ENCODE measurements around the gene VAMP2.

The VAMP2 gene

DNA sequence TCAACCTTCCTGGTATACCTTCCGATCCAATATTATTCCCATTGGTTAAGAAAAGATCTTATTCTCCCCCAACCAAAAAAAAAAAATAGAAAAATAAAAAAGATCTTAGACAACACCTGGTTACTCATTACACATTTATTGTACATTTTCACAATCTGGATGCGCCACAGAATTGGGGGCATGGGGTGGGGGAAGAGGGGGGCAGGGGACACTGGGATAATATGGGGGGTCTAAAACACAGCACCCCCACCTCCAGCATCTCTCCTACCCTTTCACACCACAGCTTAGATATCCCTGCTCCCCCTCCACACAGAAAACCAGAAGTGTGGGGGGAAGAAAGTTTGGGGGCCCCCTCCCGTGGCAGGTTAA, 3.7 kb downstream of the VAMP2 start:
- Histone ChIP-seq H3K9me3 (ENCODE audit: control insufficient read depth, low read length) (no peaks in the 10 kb centered on the region), H3K4me2 (ENCODE audit: low read length) (peak overlapping the region; percentile 50), H3K4me1 (peaks cover 32% of the 10 kb centered on the region), H3K36me3 (ENCODE audit: control insufficient read depth, insufficient read depth, low read length) (no peaks in the 10 kb centered on the region), H3K79me2 (peaks cover 37% of the 10 kb centered on the region), H3K27ac (peak overlapping the region; percentile 85), H3K9ac (no peak overlapping the region), H3K27me3 (ENCODE audit: control insufficient read depth, insufficient read depth, low read length) (no peaks in the 10 kb centered on the region), H2AFZ (no peak overlapping the region), H3K4me3 (ENCODE audit: low read depth, low read length) (no peak overlapping the region)
- TF ChIP-seq, protein P1, sequence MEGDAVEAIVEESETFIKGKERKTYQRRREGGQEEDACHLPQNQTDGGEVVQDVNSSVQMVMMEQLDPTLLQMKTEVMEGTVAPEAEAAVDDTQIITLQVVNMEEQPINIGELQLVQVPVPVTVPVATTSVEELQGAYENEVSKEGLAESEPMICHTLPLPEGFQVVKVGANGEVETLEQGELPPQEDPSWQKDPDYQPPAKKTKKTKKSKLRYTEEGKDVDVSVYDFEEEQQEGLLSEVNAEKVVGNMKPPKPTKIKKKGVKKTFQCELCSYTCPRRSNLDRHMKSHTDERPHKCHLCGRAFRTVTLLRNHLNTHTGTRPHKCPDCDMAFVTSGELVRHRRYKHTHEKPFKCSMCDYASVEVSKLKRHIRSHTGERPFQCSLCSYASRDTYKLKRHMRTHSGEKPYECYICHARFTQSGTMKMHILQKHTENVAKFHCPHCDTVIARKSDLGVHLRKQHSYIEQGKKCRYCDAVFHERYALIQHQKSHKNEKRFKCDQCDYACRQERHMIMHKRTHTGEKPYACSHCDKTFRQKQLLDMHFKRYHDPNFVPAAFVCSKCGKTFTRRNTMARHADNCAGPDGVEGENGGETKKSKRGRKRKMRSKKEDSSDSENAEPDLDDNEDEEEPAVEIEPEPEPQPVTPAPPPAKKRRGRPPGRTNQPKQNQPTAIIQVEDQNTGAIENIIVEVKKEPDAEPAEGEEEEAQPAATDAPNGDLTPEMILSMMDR (IDR thresholded peaks at IDR 0.05) = no peak

DNA sequence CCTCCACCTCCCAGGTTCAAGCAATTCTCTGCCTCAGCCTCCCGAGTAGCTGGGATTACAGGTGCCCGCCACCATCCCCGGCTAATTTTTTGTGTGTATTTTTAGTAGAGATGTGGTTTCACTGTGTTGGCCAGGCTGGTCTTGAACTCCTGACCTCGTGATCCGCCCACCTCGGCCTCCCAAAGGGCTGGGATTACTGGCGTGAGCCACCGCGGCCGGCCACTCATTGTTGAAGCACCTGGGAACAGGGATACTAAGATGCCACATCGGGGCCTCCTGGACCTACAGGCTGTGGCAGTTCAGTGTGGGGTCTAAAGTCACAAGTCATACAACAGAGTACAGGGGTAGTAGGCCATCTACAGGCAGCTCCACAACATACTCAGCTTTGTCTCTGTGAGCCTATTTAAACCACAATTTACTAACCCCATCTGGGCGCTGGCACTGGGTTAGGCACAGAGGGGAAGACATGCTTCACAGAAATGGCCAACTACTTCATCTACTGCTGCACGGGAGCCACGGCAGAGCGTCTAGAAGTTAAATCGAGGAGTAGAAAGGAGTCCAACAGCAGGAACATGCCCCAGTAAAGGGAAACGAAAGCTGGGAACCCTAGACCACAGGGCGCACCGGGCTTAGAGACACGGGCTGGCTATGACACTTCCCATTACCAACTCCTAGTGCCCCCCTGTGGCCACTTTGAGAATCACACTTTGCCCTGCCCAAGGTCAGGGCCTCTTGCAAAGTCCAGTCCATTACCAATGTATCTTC, 4.3 kb downstream of the VAMP2 start:
- H2AFZ ChIP-seq = no peak overlapping the region
- H3K79me2 ChIP-seq = peaks cover 37% of the 10 kb centered on the region
- peak overlapping the region; percentile 50 for H3K4me2 ChIP-seq (ENCODE audit: low read length)
- peak overlapping the region; percentile 85 for H3K27ac ChIP-seq
- H3K27me3 ChIP-seq (ENCODE audit: control insufficient read depth, insufficient read depth, low read length) = no peaks in the 10 kb centered on the region
- peak overlapping the region; percentile 42 for H3K4me3 ChIP-seq (ENCODE audit: low read depth, low read length)
- H3K36me3 ChIP-seq (ENCODE audit: control insufficient read depth, insufficient read depth, low read length) = no peaks in the 10 kb centered on the region
- no peak overlapping the region for H3K9ac ChIP-seq
- H3K9me3 ChIP-seq (ENCODE audit: control insufficient read depth, low read length) = no peaks in the 10 kb centered on the region
- TF ChIP-seq, protein P1 (IDR thresholded peaks at IDR 0.05) = peak; percentile 95
- peaks cover 28% of the 10 kb centered on the region for H3K4me1 ChIP-seq

DNA sequence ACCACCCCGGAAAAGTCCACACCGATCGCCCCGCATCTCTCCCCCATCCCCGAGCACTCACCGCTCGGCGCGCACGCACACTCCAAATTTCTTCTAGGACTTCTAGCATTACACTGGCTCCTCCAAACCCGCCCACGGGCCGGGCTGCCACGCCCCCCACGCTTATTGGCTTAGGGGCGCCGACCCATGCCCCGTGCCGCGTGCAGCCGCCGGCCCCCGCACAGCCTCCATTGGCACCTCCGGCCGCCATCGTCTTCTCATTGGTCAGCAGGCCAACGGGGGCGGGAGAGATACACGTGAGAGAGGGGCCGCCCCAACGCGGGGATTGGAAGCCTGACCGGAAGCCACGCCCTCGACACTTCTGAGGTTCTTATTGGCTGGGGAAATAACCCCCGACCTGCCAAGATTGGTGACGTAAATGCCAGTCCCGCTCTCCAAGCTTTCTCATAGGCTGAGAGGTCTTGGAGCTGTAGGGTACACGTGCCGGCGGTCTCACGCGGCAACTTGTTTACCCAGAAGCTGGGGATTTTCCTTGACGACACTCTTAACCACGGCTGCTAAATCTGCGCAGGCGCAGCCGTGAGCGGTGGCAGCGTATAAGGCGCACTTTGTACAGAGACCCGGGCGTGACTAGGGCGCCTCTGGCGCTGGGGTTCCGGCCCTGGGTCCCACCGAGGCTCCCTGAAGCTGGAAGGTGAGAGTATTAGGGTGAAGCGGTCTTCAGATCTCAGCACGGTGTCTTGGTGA, 6.3 kb downstream of the VAMP2 start:
- Histone ChIP-seq H3K27ac (peak overlapping the region; percentile 100), H3K4me1 (peaks cover 31% of the 10 kb centered on the region), H3K4me2 (ENCODE audit: low read length) (peak overlapping the region; percentile 100), H3K4me3 (ENCODE audit: low read depth, low read length) (peak overlapping the region; percentile 98), H3K36me3 (ENCODE audit: control insufficient read depth, insufficient read depth, low read length) (no peaks in the 10 kb centered on the region), H3K9me3 (ENCODE audit: control insufficient read depth, low read length) (no peaks in the 10 kb centered on the region), H2AFZ (peak overlapping the region; percentile 29), H3K27me3 (ENCODE audit: control insufficient read depth, insufficient read depth, low read length) (no peaks in the 10 kb centered on the region), H3K79me2 (peaks cover 30% of the 10 kb centered on the region), H3K9ac (peak overlapping the region; percentile 100)
- TF ChIP-seq, protein P1 (IDR thresholded peaks at IDR 0.05) = peak; percentile 31

DNA sequence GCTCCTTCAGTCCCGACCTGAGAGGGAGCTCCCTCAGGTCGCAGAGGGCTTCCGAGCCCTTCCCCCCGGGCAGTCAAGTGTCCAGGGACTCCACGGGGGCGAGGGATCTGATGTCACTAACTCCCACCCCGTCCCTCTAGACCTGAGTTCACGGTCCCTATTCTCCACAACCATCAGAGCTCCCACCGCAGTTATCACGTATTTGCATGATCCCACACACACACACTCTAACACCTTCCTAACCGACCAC, 6.8 kb downstream of the VAMP2 start:
- Histone ChIP-seq H3K27me3 (ENCODE audit: control insufficient read depth, insufficient read depth, low read length) (no peaks in the 10 kb centered on the region), H3K4me1 (peaks cover 30% of the 10 kb centered on the region), H3K9ac (peak overlapping the region; percentile 100), H3K4me3 (ENCODE audit: low read depth, low read length) (peak overlapping the region; percentile 98), H3K27ac (peak overlapping the region; percentile 100), H3K79me2 (peaks cover 28% of the 10 kb centered on the region), H3K36me3 (ENCODE audit: control insufficient read depth, insufficient read depth, low read length) (no peaks in the 10 kb centered on the region), H2AFZ (no peak overlapping the region), H3K9me3 (ENCODE audit: control insufficient read depth, low read length) (no peaks in the 10 kb centered on the region), H3K4me2 (ENCODE audit: low read length) (peak overlapping the region; percentile 100)
- TF ChIP-seq, protein P1 (IDR thresholded peaks at IDR 0.05) = no peak

Measured in parathyroid adenoma (tissue), 2 donors.